ENCODE measurements around the gene CSNK1G2.

CSNK1G2 gene

DNA sequence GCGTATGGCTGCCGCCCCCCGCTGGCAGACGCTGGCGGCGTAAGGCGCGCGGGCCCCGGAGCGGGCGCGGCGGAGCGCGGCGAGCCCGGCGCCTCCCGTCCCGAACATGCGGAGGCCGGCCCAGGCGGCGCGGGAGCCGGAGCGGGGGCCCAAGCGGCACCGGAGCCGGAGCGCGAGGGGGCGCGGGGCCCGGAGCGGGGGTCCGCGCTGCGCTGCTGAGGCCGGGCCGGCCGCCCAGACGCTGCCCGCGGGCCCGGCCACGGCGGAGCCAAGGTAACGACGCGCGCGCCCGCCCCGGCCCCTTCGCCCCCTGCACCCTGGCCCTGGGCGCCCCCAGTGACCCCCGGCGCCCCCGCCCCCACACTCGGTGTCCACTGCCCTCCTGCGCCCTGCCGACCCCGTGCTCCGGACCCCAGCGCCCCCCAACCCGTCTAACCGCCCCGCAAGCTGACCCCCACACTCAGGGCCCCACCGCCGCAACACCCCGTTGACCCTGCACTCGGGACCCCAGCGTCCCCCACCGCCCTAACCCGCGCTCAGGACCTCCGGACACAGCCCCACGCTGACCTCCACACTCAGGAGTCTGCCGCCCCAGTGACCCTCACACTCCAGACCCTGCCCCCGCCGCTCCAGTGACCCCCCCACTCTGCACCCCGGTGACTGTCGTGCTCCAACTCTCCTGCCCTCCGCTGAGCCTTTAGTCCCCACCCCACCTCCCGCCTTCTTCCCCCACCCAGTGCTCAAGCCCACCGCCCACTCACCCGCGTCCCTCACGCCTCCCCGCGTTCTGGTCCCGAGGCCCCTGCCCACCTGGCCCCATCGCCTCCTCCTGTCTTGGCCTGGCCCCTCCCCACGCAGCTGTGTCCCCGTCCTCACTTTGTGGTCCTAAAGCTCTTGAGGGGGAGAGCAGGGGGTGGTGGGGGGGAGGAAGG, at the start of gene CSNK1G2:
CSNK1G2 (plus strand) TSS at position 27 of the 932 bp plus-strand sequence. CDS start 28,601 bp downstream, outside the sequence.
- no peak for DNase-seq

DNA sequence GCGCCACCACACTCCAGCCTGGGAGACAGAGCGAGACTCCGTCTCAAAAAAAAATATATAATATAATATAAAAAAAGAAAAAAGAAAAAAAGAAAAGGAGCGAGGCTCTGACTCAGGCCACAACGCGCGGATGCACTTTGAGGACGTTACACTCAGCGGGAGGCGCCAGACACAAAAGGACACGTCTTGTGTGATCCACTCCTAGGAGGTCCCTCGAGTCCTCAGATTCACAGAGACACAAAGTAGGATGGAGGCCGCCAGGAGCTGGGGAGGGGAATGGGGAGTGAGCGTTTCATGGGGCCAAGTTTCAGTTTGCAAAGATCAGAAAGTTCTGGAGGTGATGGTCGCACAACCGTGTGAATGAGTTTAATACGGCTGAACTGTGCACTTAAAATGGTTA, 47.2 kb upstream of the CSNK1G2 start:
- DNase-seq, result no peak

- no peak for DNase-seq
These were observed 44.5 kb upstream of the CSNK1G2 start for GRCh38 chr19:1896508-1896907.

DNA sequence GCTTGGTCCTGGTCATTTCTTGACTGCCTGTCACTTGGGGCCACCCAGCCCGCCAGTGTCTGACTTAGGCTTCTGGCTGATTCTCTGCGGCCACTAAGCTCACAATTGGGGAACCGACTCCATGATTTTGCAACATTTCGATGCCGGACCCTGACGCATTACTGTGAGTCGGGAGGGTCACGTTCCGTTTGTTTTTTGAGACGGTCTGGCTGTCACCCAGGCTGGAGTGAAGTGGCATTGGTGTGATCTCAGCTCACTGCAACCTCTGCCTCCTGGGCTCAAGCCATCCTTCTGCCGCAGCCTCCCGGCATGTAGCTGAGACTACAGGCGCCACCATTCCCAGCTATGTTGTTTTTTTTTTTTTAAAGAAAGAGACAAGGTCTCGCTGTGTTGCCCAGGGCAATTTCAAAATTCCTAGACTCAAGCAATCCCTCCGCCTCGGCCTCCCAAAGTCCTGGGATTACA, 39.0 kb upstream of the CSNK1G2 start:
- DNase-seq, result no peak

DNA sequence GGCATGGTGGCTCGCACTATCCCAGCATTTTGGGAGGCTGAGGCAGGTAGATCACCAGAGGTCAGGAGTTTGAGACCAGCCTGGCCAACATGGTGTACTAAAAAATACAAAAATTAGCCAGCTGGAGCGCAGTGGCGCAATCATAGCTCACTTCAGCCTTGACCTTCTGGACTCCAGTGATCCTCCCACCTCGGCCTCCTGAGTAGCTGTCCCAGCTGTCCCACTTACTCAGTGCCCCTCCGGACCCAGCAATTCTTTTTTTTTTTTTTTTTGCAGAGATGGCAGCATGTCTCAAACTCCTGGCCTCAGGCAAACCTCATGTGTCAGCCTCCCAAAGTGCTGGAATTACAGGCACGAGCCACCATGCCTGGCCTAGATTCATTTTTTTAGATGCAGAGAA, 38.0 kb upstream of the CSNK1G2 start:
- no peak for DNase-seq

DNA sequence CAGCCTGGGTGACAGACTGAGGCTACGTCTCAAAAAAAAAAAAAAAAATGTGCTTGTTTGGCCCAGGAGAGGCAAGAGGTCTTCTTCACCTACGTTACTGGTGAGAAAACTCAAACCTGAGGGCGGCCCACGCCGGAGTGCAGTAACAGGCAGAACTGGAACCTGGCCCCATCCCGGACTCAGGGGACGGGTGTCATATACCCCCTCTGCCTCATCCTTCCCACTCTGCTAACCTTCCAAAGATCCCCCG, 36.2 kb upstream of the CSNK1G2 start:
- DNase-seq, result no peak

GRCh38 chr19:1905110-1905862, 35.7 kb upstream of the CSNK1G2 start, which contains the start of the genes ADAT3 and SCAMP4:
ADAT3 (plus strand) TSS chr19:1905399; CDS start chr19:1912048, 6,649 bp downstream.
SCAMP4 (plus strand) TSS chr19:1905399; CDS start chr19:1915020, 9,621 bp downstream.
- DNase-seq, result peak; percentile 87

- DNase-seq, result no peak
These were observed 35.1 kb upstream of the CSNK1G2 start for GRCh38 chr19:1905863-1906375.

GRCh38 chr19:1906985-1907562, 33.9 kb upstream of the CSNK1G2 start:
- no peak for DNase-seq

DNA sequence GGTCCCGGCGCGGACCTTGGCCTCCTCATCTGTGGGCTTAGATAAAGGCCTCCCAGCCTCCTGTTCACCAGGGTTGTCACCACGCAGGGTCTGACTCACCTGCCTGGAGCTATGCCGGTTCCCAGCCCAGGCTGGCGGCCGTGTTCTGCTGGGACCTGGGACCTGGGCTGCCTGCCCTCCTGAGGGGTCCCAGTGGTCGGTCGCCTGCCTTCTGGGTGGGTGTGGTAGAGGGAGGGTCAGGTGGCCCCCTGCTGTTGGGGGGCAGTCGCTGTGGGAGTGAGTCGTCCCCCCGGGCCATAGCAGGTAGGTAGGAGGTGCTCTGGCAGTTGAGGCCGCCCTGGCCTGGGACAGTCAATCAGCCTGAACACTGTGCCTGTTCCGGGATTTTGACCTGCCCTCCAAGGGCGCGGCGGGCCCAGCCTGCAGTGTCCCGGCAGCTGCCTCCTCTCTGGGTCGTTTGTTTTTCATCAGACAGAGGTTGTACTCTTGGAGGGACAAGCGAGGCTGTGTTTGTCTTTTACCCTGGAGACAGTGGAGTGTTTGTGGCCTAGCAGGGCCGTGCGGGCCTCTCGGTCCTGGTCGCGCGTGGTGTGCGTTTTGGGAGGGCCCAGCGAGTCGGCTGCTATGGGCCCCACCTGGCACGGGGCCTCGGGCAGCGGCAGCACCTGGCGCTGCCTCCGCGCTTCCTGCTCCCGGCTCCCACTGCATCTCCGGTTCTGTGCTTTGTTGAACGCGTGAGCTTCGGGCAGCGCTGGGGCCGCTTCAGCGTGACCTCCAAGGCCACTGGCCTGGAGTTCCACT, 33.2 kb upstream of the CSNK1G2 start:
- DNase-seq, result peak; percentile 52

DNA sequence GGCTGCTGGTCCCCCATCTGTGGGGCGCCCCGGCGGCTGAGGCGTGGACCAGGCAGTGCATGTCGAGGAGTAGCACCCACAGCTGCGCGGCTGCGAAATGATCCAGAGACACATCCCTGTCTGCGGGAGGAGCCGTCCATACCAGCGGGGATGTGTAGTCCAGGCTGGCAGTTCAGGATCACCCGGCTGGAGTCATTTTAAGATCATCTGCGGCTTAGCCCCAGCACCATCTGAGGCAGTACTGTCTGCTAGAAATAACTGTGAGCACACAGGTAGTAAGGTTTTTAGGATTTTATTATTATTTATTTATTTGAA, 32.7 kb upstream of the CSNK1G2 start:
- DNase-seq, result no peak

- DNase-seq, result no peak
These were observed 31.3 kb upstream of the CSNK1G2 start for GRCh38 chr19:1909761-1910080.

- no peak for DNase-seq
These were observed 30.8 kb upstream of the CSNK1G2 start for GRCh38 chr19:1910177-1910576.

DNA sequence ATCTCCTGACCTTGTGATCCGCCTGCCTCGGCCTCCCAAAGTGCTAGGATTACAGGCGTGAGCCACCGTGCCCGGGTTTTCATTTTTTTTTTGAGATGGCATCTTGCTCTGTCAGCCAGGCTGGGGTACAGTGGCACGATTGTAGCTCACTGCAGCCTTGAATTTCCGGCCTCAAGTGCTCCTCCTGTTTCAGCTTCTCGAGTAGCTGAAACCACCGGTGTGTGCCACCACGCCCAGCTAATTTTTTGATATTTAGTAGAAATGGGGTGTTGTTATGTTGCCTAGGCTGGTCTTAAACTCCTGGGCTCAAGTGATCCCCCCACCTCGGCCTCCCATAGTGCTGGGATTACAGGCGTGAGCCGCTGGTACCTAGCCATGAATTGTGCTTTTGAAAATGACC, 29.9 kb upstream of the CSNK1G2 start:
- no peak for DNase-seq

DNA sequence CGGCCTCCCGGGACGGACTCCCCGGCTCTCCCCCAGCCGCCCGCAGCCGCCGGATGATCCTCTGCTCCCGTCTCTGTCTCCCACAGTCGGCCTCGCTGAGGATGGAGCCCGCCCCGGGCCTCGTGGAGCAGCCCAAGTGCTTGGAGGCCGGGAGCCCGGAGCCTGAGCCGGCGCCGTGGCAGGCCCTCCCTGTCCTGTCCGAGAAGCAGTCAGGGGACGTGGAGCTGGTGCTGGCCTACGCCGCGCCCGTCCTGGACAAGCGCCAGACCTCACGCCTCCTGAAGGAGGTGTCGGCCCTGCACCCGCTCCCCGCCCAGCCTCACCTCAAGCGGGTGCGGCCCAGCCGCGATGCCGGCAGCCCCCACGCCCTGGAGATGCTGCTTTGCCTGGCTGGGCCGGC, 29.0 kb upstream of the CSNK1G2 start:
- DNase-seq, result no peak

- no peak for DNase-seq
These were observed 28.0 kb upstream of the CSNK1G2 start for GRCh38 chr19:1912760-1913505.

DNA sequence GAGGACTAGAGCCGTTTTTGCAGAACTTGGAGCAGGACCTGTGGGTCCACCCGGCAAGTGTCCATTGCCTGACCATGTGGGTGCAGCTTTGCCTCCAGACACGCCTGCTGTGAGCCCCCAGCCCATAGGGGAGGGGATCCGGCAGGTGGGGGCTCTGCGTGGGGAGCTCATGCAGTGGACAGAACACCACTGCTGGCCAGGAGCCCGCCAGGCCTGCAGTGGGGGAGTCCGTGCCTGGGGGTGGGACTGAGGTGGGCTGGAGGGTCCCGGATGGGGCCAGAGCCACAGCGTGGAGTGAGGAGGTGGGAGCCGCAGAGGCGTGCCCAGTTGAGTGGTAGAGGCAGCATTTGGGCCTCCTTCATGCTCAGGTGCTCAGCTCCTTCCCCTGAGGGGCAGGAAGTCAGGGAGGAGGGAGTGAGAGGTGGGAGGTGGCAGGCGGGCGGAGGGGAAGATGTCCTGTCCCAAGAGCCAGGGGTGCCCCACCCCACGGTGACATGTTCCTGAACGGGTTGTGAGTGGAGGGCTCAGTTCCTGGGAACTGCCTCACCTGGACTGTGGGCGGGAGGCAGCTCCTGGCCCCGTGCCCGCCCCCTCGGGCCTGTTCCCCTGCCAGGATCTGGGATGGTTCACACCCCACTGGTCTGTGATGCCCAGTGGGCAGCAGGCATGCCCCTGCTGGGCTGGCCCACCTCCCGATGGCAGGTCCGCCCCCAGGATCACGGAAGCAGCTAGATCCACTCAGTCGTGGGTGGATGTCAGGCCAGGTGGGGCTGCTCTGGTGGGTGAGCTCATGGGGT, 27.0 kb upstream of the CSNK1G2 start:
- no peak for DNase-seq

DNA sequence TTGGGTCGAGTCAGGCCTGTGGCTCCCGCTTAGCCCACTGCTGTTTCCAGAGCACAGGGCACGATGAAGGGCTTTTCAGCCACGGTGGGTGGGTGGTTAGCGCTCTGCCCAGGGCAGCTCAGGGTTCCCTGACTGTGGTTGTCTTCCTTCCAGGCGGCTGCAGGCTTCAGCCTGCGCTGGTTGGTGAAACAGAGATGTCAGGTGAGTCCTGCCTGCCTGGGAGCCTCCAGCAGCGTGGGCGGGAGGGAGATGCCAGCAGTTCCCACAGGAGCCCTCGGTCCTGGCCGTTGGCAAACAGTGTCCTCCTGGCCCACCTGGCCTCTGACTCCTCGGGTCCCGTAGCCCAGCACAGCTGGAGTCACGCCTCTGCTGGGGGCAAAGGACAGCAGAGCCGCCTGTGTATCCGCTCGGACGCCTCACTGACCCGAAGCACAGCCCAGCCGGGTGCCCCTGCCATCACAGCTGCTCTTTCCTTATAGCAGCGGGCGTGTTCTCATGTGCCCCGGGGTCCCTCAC, 26.1 kb upstream of the CSNK1G2 start:
- no peak for DNase-seq

- DNase-seq, result no peak
These were observed 23.8 kb upstream of the CSNK1G2 start for GRCh38 chr19:1917146-1917545.

DNA sequence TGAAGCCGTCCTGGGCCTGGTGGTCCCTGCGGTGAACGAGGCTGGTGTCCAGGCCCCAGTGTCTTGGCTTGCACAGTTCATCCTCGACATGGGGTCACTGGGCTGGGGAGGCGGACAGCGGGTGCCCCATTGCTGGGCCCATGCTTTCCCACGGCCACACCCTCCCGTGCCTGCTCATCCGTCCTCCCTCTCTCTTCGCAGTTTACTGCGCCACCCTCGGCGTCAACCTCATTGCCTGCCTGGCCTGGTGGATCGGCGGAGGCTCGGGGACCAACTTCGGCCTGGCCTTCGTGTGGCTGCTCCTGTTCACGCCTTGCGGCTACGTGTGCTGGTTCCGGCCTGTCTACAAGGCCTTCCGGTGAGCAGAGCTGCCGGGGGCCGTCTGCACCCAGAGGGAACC, 23.0 kb upstream of the CSNK1G2 start:
- DNase-seq, result no peak

DNA sequence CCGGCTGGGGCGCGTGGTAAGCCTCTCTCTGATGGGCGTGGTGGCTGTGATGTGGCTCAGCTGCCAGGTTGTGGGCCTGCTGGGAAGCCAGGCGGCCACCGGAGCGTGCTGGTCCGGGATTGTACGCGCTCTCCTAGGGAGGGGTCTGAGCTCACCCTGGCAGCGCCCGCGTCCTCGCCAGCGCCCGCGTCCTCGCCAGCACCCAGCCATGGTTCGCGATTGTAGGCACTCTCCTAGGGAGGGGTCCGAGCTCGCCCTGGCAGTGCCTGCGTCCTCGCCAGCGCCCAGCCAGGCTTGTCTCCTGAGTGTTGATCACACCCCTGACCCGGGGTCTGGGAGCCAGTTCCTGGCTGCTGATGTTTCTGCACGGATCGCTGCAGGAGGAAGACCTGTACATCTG, 22.0 kb upstream of the CSNK1G2 start:
- no peak for DNase-seq

Measured in 8988T (cell line).